Gastroesophageal sphincter (tissue), 3 donors: ENCODE results near the gene ZNF599.

ENCODE experiments used
- POLR2A ChIP-seq, 2 donors: fragments of 450-650 bp; IDR thresholded peaks; one replicate each; pipeline ENCODE4 v1.6.1; 2017; ENCODE audit warnings: antibody characterized with exemption in 2 of 2, mild to moderate bottlenecking in 2 of 2, moderate library complexity in 1 of 2
- TF ChIP-seq, protein P1 (sequence below), 4 experiments: fragments of 200-600 bp in 2 of 4; fragments of 450-650 bp in 2 of 4; sonication (generic) in 1 of 4; IDR thresholded peaks; one replicate each; pipeline ENCODE4 v1.5.1; 2017 to 2019; ENCODE audit warnings: antibody characterized with exemption in 4 of 4, mild to moderate bottlenecking in 2 of 4, moderate library complexity in 2 of 4

DNA sequence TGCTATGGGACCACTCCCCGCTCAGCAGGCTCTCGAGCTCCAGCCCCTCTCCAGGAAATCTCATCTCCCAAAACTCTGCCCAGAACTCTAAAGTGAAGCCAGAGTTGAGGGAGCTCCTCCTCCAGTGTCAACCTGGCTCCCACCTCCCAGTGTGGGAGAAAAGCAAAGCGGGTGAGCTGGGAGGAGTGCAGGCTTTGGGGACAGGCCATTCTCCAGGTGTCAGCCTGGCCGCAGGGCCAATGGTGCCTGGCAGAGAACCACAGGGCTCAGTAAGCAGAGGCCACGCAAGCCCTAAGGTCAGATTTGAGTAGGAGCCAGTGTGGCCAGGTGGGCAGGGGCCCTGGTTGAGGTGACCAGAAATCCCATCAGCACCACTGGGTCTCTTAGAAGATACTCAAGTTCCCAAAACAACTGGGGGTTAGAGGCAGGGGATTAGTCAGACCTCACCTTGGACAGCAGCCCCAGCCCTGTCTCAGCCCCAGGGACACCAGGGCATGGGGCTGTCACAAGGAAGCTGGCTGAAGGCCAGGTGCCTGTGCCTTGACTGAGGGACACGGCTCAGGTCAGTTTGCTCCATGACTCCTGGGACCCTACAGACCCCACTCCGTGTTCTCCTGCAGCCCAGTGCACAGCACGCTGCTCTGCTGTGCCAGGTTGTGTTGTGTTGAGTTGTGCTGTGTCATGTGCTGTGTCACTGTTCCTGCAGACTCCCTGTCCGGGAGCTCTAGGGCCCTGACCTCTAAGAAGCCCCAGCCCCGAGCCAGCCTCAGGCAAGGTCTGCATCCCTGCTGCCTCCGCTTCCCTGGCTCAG, 41.8 kb downstream of the ZNF599 start:
- TF ChIP-seq, protein P1, sequence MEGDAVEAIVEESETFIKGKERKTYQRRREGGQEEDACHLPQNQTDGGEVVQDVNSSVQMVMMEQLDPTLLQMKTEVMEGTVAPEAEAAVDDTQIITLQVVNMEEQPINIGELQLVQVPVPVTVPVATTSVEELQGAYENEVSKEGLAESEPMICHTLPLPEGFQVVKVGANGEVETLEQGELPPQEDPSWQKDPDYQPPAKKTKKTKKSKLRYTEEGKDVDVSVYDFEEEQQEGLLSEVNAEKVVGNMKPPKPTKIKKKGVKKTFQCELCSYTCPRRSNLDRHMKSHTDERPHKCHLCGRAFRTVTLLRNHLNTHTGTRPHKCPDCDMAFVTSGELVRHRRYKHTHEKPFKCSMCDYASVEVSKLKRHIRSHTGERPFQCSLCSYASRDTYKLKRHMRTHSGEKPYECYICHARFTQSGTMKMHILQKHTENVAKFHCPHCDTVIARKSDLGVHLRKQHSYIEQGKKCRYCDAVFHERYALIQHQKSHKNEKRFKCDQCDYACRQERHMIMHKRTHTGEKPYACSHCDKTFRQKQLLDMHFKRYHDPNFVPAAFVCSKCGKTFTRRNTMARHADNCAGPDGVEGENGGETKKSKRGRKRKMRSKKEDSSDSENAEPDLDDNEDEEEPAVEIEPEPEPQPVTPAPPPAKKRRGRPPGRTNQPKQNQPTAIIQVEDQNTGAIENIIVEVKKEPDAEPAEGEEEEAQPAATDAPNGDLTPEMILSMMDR (IDR thresholded peaks at IDR 0.05) = no peak
- TF ChIP-seq POLR2A (IDR thresholded peaks at IDR 0.05) = no peak
